ENCODE data around the gene IL17B. TPM values are rescaled to one million over a fixed set of nuclear protein-coding genes. Genes with fewer than 3 reads are reported as not detected.
A peak's percentile ranks its signal among the peaks of the same experiment; 100 is the strongest.
"Not testable (repeated sequence)": the region's sequence is repeated elsewhere in the genome, so short reads cannot be mapped to it uniquely, and the experiment has no call there.

IL17B gene
- polyA plus RNA-seq, 12 donors: 98.8 to 260 (median 211) TPM; not detected in 1

DNA sequence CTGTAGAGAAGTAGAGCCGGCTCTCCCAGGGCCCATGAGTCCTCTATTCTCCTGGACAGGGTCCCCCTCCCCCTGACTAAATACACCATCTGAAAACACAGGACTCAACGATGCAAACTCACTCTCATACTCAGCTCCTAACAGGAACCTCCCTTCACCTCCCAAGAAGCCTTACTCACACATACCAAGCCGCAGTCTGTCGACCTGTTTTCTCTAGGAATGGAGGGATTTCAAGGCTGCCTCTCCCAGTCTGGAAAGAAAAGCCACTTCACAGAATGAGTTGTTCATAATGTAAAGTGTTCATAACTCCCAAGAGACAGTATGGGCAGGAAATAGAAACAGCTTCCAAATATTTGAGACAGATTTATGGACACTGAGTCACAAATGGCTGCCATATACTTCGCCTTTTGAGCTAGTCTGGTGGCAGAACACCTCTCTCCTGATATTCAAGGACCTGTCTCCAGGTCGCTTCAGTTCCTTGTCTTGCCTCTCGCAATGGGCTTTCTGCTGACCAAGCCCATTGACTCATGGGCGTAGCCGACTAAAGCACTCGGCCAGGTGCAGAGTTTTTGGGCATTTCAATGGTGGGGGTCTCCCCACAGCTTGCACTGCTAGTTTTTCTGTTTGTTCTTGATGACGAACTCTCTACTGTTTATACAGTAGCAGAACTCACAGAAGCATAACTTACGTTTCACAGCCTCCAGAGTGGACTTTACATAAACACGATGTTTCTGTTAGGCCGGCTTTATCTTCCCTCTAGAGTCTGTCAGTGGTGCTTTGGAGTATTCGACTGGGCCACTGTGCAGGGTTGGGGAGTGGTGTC, 25.0 kb upstream of the IL17B start:
- DNase-seq: no peak

DNA sequence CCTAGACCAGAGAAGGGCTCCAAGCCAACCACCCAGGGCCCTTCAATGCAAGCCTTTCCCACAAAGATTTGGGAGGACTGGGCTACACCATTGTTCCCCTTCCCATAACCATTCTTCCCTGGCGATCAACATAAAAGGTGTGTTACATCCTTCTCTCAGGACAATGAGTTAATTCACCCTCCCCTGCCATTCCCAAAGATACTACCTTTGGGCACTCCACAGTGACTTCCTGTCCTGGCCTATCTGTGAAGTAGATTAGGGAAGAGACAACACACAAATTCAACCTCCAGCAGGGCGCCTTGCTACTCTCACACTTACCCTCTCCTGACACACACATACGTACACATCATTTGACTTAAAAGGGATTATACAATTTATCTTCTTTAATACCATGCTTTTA, 23.2 kb upstream of the IL17B start:
- DNase-seq: no peak

DNA sequence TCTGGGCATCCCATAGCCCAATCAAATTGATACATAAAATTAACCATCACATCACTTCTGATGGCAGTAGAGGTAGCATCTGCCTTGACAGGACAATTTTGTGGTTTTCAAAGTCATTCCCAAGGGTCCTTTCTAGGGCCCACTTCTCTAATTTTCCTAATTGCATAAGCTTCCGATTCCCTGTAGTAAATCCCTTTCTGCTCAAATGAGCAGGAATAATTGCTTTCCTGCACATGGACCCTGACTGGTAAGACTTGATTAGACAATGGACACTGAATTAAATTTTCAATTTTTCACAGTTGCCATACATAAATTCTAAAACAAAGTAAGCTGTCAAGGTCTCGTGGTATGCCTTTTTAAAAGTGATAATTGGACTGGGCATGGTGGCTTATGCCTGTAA, 22.0 kb upstream of the IL17B start:
- no peak for DNase-seq

DNA sequence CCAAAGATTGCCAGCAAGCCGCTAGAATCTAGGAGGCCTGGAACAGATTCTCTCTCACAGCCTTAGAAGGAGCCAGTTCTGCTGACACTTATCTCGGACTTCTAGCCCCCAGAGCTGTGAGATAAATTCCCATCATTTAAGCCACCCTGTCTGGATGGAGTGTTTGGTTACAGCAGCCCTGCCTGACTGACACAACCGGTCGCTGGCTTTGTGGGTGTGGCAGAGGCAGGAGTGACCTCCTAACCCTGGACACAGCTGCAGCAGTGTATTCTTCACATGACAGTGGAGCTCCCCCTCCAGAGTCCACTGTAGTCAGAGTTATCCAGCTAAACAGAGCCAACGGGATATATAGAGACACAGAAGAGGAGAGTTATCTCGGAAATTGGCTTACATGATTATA, 21.2 kb upstream of the IL17B start:
- peak; percentile 57 for DNase-seq

DNA sequence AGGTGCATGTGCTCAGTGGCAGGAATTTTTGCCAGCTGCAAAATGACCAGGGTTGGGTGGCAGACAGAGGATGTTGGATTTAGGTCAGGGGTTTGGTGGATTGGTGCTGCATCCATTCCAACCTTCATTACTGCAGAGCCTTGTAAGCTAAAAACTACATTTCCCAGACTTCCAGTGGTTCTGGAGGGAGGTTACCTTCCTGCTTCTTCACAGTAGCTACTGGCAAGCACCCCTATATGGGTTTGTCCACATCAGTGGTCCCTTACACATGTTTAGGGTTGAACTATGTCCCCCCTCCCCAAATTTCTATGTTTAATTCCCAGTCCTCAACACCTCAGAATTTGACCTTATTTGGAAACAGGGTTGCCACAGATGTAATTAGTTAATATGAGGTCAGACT, 20.7 kb upstream of the IL17B start:
- DNase-seq: no peak

DNA sequence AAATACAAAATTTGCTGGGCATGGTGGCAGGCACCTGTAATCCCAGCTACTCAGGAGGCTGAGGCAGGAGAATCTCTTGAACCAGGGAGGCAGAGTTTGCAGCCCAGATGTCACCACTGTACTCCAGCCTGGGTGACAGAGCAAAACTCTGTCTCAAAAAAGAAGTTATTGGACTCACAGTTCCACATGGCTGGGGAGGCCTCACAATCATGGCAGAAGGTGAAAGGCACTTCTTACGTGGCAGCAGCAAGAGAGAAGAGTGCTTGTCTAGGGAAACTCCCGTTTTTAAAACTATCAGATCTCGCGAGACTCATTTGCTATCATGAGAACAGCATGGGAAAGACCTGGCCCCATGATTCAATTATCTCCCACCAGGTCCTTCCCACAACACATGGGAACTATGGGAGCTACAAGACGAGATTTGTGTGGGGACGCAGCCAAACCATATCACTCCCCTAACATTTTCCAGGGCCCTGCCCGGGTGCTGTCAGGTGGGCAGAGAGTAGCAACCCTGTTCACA, 19.7 kb upstream of the IL17B start:
- not testable (repeated sequence) for DNase-seq

DNA sequence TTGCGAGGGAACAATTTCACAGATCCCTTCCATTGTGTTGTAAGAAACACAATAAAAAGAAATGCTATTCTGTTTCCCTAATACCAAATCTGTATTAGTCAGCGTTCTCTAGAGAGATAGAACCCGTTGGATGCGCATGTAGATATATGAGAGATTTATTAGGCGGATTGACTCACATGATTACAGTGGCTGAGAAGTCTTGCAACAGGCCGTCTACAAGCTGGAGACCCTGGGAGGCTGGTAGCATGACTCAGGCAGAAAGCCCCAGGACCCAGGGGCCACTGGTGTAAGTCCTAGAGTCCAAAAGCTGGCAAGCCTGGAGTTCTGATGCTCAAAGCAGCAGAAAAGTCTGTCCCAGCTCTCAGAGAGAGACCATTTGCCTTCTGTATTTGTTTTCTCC, 18.4 kb upstream of the IL17B start:
- DNase-seq: no peak

DNA sequence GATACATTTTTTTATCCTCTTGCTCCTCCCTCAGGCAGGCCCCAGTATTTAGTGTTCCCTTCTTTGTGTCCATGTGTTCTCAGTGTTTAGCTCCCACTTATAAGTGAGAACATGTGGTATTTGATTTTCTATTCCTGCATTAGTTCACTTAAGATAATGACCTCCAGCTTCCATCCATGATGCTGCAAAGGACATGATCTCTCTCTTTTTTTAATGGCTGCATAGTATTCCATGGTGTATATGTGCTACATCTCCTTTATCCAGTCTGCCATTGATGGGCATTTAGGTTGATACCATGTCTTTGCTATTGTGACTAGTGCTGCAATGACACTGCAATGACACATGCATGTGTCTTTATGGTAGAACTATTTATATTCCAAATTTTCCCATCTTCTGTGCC, 15.9 kb upstream of the IL17B start:
- not testable (repeated sequence) for DNase-seq

DNA sequence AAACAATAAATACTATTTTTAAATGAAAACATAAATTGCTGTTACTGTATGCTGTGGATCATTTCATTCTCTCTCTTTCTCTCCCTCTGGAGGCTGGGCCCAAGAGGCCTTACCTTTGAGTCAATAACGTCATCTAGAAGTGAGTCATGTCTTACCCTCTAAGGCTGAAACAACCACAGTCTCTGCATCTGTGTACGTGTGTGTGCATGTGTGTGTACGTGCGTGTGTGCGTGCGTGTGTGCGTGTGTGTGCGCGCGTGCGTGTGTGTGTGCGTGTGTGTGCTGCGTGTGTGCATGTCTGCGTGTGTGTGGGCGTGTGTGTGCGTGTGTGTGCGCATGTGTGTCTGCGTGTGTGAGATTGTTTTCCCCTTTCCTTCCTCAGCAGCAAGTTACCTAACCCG, 13.6 kb upstream of the IL17B start:
- DNase-seq: no peak

DNA sequence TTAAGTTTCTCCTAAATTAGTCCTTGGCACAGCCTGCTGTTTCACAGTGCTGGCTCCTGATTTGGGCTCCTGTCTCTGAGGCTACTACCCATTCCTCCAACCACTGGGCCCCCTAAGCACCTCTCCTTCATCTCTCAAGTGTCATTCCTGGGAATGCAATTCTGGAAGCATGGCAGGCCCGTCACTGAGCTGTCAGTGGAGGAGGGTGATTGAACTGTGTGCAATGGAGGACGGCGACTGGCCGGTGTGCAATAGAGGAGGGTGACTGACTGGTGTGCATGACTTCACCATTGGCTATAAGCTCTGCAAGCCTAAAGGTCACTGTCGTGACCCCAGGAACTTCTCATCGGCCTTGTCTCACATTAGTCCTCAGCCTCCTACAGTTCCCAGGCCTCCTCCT, 12.4 kb upstream of the IL17B start:
- no peak for DNase-seq

DNA sequence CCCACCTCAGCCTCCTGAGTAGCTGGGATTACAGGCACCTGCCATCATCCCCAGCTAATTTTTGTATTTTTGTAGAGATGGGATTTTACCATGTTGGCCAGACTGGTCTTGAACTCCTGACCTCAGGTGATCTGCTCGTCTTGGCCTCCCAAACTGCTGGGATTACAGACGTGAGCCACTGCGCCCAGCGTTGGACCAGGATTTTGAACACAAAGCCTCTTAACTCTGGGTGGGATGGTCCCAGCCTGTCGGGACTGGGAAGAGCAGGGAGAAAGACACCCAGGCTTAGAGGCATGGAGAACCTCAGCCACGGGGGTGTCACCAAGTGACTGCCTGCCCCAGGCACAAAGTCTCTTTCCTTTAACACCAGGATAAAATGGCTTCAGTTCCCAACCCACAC, 12.0 kb upstream of the IL17B start:
- not testable (repeated sequence) for DNase-seq

DNA sequence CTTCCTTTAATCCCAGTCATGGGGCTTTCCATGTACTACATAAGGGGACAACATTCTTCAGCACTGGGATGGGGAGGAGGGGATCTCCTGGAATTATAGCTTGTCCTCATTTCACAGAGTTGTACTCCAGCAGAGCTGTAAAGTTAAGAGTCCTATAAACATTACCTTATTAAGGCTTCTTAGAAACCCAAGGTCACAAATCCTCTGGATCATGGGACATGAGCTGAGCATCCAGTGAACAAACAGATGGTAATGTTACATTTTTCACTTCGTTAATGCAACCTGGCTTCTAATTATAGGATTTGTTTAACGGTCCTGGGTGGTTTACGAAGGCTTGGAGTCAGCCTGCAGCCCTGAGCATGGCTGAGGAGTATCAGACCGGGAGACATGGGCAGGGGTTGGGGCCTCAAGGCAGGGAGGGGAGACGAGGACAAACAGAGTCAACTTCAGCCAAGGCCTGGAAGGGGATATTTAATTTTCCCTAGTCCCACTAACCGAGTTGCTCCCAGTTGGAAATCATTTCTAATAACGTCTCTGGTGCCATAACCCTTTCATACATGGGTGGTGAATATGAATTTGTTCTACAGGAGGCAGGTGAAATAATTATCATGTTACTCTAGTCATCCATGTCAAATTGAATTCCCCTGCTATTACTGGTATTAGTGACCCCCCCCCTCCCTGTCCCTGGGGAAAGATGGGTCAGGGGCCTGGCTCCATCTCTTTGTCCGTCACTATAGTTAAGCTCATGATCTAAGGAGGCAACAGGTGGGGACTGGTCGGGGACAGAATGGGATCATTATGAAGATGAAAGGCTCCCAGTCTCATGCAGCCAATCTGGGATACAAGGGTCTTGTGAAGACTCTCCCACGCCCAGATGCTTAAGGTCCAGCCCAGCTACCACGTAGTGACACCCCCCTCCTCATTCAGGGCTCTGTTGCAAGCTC, 10.7 kb upstream of the IL17B start:
- no peak for DNase-seq

DNA sequence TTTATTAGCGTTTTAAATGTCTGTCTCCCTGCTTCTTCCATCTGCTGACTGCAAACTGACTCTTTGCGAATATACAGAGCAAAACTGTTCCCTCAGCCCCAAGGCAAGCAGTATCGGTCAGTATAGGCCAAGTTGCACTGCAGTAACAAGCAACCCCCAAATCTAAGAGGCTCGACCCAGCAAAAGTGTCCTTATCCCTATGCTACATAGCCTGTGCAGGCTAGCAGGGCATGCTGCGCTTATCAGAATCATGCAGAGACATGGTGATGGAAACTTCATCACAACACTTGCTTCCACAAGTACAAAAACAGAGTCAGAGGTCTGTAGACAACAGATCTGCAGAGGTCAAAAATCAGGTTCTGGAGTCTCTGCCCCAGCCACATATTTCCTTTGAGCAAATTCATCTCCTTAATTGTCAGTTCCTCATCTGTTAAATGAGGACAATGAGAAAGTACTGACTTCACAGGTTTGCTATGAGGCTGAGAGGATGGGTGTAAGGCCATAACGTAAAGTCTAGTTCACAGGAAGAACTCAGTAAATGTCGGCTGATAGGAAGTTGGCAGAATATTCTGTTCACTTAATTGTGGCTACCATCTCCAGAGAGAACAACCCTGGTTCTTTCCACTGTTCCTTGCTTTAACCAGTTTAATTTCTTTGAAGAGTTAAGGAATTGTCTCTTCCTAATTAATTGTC, 9.6 kb upstream of the IL17B start:
- no peak for DNase-seq

DNA sequence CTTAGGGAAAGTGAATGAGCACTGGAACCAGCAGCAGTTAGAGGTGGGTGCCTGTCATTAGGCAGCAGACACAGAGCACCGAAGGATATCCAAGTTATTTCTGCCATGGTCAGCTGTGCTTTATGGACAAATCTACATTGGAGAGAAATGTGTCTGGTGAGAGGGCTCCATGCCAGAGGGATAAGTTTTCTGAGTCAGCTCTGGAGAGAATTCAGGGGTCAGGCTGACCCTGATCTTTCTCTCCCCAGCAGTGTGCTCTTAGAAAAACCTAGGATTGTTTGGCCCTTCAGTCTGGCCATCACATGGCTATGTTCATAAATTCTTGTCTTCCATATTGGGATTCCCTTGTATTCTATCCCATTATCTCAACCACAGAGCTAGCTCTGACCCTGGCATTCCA, 8.9 kb upstream of the IL17B start:
- no peak for DNase-seq

DNA sequence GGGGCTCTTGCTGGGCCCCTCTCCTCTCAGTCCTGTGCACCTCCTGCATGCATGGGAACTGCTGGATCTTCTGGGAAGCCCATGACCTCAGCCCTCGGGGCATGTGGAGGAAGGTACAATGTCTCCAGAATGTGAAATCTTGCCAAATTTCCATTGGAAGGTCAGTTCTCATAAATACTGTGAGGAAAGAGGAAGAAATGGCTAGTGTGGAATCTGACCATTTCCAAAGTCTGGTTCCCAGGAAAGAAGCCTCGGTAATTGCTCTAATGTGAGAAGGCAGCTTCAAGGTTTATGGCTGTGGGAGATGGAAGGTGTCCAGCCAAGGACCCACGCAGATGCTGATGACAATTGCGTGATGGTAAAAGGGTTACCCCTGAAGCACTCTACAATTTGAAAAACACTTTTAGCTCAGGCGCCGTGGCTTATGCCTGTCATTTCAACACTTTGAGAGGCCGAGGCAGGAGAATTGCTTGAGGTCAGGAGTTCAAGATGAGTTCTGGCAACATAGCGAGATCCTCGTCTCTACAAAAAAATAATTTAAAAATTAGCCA, 8.1 kb upstream of the IL17B start:
- no peak for DNase-seq

DNA sequence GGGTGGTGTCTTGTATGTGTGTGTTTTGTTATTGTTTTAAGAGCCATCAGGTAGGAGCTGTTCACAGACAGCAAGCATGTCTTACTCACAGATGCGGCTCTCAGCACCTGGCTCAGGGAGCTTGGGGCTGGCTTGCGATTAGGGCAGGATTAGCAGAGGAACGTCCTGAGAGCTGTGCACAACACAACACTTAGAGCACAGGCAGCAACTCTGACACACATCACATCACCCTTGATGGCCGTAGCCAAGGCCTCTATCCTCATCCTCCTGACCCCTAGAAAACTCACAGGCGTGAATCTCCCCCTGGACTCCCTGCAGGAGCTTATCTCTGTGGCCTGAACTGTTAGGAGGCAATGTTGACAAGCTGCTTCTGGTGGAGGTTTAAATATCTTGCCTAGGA, 7.1 kb upstream of the IL17B start:
- no peak for DNase-seq

DNA sequence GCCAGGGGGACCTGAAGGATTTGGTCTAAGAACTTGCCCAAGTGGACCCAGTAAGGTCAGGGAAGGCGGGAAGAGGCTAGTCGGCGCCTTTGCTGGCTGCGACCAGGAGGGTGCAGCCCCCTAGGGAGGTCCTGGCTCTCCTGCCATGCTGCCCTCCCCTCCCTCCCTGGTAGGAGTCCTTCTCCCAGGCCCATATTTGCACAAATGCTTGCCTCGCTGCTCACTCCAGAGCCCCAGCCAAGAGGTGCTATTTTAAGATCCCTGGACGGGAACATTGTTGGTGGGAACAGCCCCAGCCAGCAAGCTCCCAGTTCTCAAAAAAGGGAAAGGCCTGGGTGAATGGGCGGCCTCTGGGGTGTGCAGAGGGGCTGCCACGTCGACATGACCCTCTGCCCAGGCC, 4.3 kb upstream of the IL17B start:
- no peak for DNase-seq

DNA sequence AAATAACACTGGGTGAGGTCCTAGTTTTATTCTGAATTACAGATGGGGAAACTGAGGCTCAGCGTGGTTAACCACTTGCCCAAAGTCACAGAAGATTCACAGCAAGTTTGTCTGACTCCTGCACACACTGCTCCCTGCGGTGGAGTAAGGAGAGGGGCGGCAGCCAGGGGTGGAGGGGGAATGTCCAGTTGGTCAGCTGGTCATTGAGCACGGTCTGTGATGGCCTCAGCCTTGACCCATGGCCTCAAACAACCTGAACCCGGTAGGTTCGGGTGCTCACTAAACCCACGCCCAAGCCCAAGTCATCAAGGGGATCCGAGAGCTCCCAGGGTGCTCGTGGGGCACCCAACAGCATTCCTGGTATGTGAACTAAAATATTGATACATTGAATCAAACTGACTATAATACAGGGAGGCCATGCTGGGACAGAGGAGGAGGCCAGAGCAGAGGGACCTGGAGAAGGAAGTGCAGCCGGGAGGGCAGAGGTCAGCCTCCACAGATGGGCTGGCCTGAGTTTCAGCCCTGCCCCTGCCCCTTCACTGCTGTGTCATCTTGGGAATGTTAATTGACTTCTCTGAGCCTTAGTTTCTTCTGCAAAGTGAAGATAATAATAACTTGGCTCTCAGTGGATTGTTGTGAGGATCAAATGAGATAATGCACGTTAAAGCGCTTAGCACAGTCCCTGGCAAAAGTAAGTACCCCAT, 3.6 kb upstream of the IL17B start:
- DNase-seq: no peak

DNA sequence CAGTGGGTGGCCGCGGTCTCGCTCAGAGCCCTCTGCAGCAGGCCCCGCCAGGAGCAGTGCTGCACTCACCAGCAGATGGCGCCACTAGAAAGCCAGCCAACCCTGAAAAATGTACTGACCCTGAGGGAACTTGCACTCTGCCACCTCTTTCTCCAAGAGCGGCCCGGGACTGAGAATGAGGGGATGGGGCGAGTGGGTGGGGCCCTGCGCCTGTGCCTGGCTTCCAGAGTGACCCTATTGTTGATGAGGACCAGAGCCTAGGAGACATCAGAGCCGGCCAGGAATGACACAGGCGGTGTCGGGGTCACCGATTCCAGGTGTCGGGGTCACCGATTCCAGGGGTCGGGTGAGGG, 2.9 kb upstream of the IL17B start:
- peak; percentile 84 for DNase-seq

DNA sequence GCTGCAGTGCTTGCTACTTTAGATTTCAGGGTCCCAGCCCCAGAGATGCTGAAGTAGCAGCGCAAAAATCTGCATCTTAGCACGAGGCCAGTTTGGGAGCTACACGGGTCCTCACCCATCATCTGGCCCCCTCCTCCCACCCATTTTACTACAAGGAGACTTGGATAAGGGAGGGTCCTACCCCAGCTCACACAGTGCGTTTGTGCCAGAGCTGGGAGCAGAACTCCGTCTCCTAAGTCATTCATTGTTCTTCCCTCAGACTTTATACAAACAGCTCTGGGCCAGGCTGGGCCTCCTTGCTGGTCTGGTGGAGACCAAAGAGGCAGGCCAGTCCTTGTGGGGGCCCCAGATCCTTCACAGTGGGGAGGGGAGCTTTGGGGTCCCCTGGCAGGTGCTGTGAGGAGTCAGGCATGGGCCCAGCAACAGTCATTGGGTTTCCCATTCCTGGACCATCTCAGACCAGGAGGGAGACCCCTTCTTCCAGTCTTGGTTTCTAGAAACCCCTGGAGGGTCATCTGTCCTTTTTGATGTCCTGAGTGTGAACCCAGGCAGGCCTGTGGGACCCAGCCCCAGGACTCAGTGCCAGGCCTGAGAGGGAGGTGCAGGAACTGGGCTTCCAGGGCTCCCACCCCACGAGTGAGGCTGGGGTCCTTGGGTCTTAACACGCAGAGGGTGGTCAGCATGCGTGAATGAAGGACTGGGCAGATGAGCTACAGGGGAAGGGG, 2.3 kb upstream of the IL17B start:
- DNase-seq: no peak
